OCI-LY1 (cell line): ENCODE data around the gene ACTRT2.

ENCODE experiments used
- H2AFZ ChIP-seq: fragments of 200-600 bp; sonication (generic), shearing (Covaris generic); 2 replicates; pipeline ENCODE4 v1.6.0; 2014; ENCODE audit warnings: antibody characterized with exemption, mild to moderate bottlenecking, low read length
- H3F3A ChIP-seq: fragments of 200-600 bp; sonication (generic), shearing (Covaris generic); 2 replicates; pipeline ENCODE4 v1.6.0; 2014; ENCODE audit warnings: mild to moderate bottlenecking, antibody characterized with exemption, low read length, moderate library complexity; ENCODE audit not compliant: insufficient read depth
- H3K27ac ChIP-seq: fragments of 200-600 bp; sonication (generic); 2 replicates; pipeline ENCODE4 v1.5.1; 2014; ENCODE audit warnings: low read length, mixed run types, mild to moderate bottlenecking, low read depth; ENCODE audit not compliant: poor library complexity, severe bottlenecking
- H3K27me3 ChIP-seq: fragments of 200-600 bp; sonication (generic); 2 replicates; pipeline ENCODE4 v1.6.0; 2014; ENCODE audit warnings: antibody characterized with exemption, mild to moderate bottlenecking, low read length, moderate library complexity; ENCODE audit not compliant: insufficient read depth
- H3K36me3 ChIP-seq: fragments of 200-600 bp; sonication (generic); 2 replicates; pipeline ENCODE4 v1.6.1; 2014; ENCODE audit warnings: mild to moderate bottlenecking, antibody characterized with exemption, low read length, moderate library complexity, mixed read lengths; ENCODE audit not compliant: insufficient read depth
- H3K4me1 ChIP-seq: fragments of 200-600 bp; sonication (generic); 2 replicates; pipeline ENCODE4 v1.5.1; 2014; ENCODE audit warnings: mild to moderate bottlenecking, low read length, moderate library complexity; ENCODE audit not compliant: insufficient read depth, severe bottlenecking
- H3K4me2 ChIP-seq: fragments of 200-600 bp; sonication (generic), shearing (Covaris generic); 2 replicates; pipeline ENCODE4 v1.6.1; 2014; ENCODE audit warnings: low read length
- H3K4me3 ChIP-seq: fragments of 200-600 bp; sonication (generic); 2 replicates; pipeline ENCODE4 v1.5.1; 2014; ENCODE audit warnings: low read length, low read depth, mild to moderate bottlenecking, mixed read lengths; ENCODE audit not compliant: poor library complexity, severe bottlenecking
- H3K79me2 ChIP-seq: fragments of 200-600 bp; shearing (Covaris generic); 2 replicates; pipeline ENCODE4 v1.6.1; 2016; ENCODE audit warnings: mixed run types, low read length, mixed read lengths; ENCODE audit not compliant: insufficient read depth
- H3K9ac ChIP-seq: fragments of 200-600 bp; sonication (generic), shearing (Covaris generic); 2 replicates; pipeline ENCODE4 v1.6.1; 2014; ENCODE audit warnings: mild to moderate bottlenecking, low read length, mixed read lengths
- H3K9me2 ChIP-seq: fragments of 200-600 bp; sonication (generic), shearing (Covaris generic); 2 replicates; pipeline ENCODE4 v1.6.1; 2014; ENCODE audit warnings: low read depth, mild to moderate bottlenecking, low read length, mixed read lengths
- H3K9me3 ChIP-seq: fragments of 200-600 bp; shearing (Covaris generic); 2 replicates; pipeline ENCODE4 v1.6.1; 2014; ENCODE audit warnings: low read length, mixed read lengths
- H4K20me1 ChIP-seq: fragments of 200-600 bp; sonication (generic), shearing (Covaris generic); 2 replicates; pipeline ENCODE4 v1.6.0; 2016; ENCODE audit warnings: mild to moderate bottlenecking, low read length; ENCODE audit not compliant: insufficient read depth
- CTCF ChIP-seq: fragments of 200-600 bp; sonication (generic), shearing (Covaris generic); IDR thresholded peaks from 2 replicates; pipeline ENCODE4 v1.5.1; 2017; ENCODE audit warnings: mild to moderate bottlenecking, antibody characterized with exemption, low read length, moderate library complexity, mixed read lengths
- EZH2 ChIP-seq: fragments of 200-600 bp; sonication (generic), shearing (Covaris generic); IDR thresholded peaks from 2 replicates; pipeline ENCODE4 v1.8.0; 2017; ENCODE audit warnings: borderline replicate concordance, mixed run types, mild to moderate bottlenecking, antibody characterized with exemption, low read length, moderate library complexity, mixed read lengths

Gene ACTRT2

GRCh38 chr1:3053986-3054385, 32.7 kb downstream of the ACTRT2 start:
- Histone ChIP-seq H3K9me2 (no peaks in the 10 kb centered on the region), H4K20me1 (no peaks in the 10 kb centered on the region), H3K9ac (no peak overlapping the region), H3K27ac (no peak overlapping the region), H3F3A (no peaks in the 10 kb centered on the region), H2AFZ (no peak overlapping the region), H3K27me3 (no peaks in the 10 kb centered on the region), H3K79me2 (no peaks in the 10 kb centered on the region), H3K9me3 (no peaks in the 10 kb centered on the region), H3K36me3 (no peaks in the 10 kb centered on the region), H3K4me3 (no peak overlapping the region), H3K4me2 (no peak overlapping the region), H3K4me1 (no peaks in the 10 kb centered on the region)
- TF ChIP-seq EZH2: no peak
- TF ChIP-seq CTCF: no peak

- Histone ChIP-seq H4K20me1 (no peaks in the 10 kb centered on the region), H3K9me2 (no peaks in the 10 kb centered on the region), H3K27me3 (no peaks in the 10 kb centered on the region), H3K79me2 (no peaks in the 10 kb centered on the region), H2AFZ (no peak overlapping the region), H3K36me3 (no peaks in the 10 kb centered on the region), H3K4me2 (no peak overlapping the region), H3F3A (no peaks in the 10 kb centered on the region), H3K4me1 (no peaks in the 10 kb centered on the region), H3K9me3 (no peaks in the 10 kb centered on the region), H3K4me3 (no peak overlapping the region), H3K27ac (no peak overlapping the region), H3K9ac (no peak overlapping the region)
- TF ChIP-seq EZH2 (no peak), CTCF (no peak)
Observed at GRCh38 chr1:3054474-3054873, 33.2 kb downstream of the ACTRT2 start.

GRCh38 chr1:3055051-3055450, 33.8 kb downstream of the ACTRT2 start:
- Histone ChIP-seq H3K79me2 (no peaks in the 10 kb centered on the region), H2AFZ (no peak overlapping the region), H3K4me2 (no peak overlapping the region)

More at GRCh38 chr1:3055051-3055450, 33.8 kb downstream of the ACTRT2 start:
- Histone ChIP-seq H4K20me1 (no peaks in the 10 kb centered on the region), H3K9ac (no peak overlapping the region), H3K27ac (no peak overlapping the region), H3K9me3 (no peaks in the 10 kb centered on the region), H3F3A (no peaks in the 10 kb centered on the region), H3K36me3 (no peaks in the 10 kb centered on the region), H3K27me3 (no peaks in the 10 kb centered on the region), H3K4me1 (no peaks in the 10 kb centered on the region), H3K4me3 (no peak overlapping the region), H3K9me2 (no peaks in the 10 kb centered on the region)
- TF ChIP-seq CTCF (no peak), EZH2 (no peak)
